Measurements from ENCODE around the gene AFF3. TPM values are rescaled to one million over a fixed set of nuclear protein-coding genes. Genes with fewer than 3 reads are reported as not detected.

AFF3 gene
- total and polyA plus RNA-seq, 10 of the 15 experiments (the other 5 are each of a cell fraction or from before 2014, with no cell fraction given), result 0.26 to 5.5 (median 3.0) TPM

- Histone ChIP-seq H2AFZ (ENCODE audit: control insufficient read depth, low read depth, low read length) (no peak overlapping the region), H3K4me3 (no peak overlapping the region), H3K4me1 (ENCODE audit: control insufficient read depth, insufficient read depth, low read length) (no peaks in the 10 kb centered on the region; the same call in 1 of the 2 replicates), H3K9ac (ENCODE audit: control insufficient read depth, insufficient read depth, low read length) (no peak overlapping the region), H3K27ac (ENCODE audit: control insufficient read depth, insufficient read depth) (no peak overlapping the region), H3K27me3 (replicated peaks in 1 of 2; ENCODE audit: control insufficient read depth in 2 of 2, insufficient read depth in 2 of 2, low read length in 1 of 2) (no peaks in the 10 kb centered on the region), H3K79me2 (ENCODE audit: control insufficient read depth, insufficient read depth, low read length) (no peaks in the 10 kb centered on the region), H3K4me2 (ENCODE audit: control insufficient read depth, insufficient read depth) (no peak overlapping the region), H3K9me3 (replicated peaks; ENCODE audit: control insufficient read depth, insufficient read depth, low read length) (no peaks in the 10 kb centered on the region), H3K36me3 (ENCODE audit: control insufficient read depth in 2 of 2, insufficient read depth in 2 of 2, low read length in 1 of 2) (no peaks in the 10 kb centered on the region), H4K20me1 (ENCODE audit: control insufficient read depth, insufficient read depth) (no peaks in the 10 kb centered on the region)
- in situ Hi-C loops (cut with MboI) (no loop called here), intact Hi-C loops (cut with micrococcal nuclease; ENCODE audit: unreplicated experiment) (no loop called here)
- SMC1A ChIA-PET (ENCODE audit: uncharacterized antibody, unreplicated experiment), result no interaction called here
- RAD21 ChIA-PET (ENCODE audit: unreplicated experiment), result no interaction called here
- no peak for DNase-seq (ENCODE audit: low read depth, low spot score)
- 33% methylated on average over 3 of the region's 3 CpGs for WGBS (ENCODE audit: insufficient coverage, insufficient replicate concordance, low lambda C conversion rate, missing lambda C conversion rate)
- POLR2A ChIA-PET, result no interaction called here
- CTCF ChIA-PET, result interaction anchor here (1.0 kb wide), 1 partner anchor 23 kb away, joined by 3 read pairs; no protein-coding TSS in a partner anchor
- BruUV-seq (replicated peaks), result no TSS peak
- TF ChIP-seq NR2C2 (IDR thresholded peaks at IDR 0.05; ENCODE audit: borderline replicate concordance, control insufficient read depth, insufficient read length, low read depth) (no peak), POLR2AphosphoS2 (IDR thresholded peaks at IDR 0.05; ENCODE audit: low read depth, low read length) (no peak), NRF1 (conservative IDR thresholded peaks at IDR 0.05; ENCODE audit: low read depth, low read length) (no peak), NFYB (IDR thresholded peaks at IDR 0.05; ENCODE audit: insufficient read depth, low read depth, low read length) (no peak), ZZZ3 (IDR thresholded peaks at IDR 0.05; ENCODE audit: control insufficient read depth, insufficient read length, low read depth) (no peak), FOXK2 (IDR thresholded peaks at IDR 0.05) (no peak), ZNF622 (IDR thresholded peaks at IDR 0.05) (no peak), SRF (IDR thresholded peaks at IDR 0.05; ENCODE audit: low read depth in 2 of 2, low read length in 2 of 2) (no peak), YBX1 (IDR thresholded peaks at IDR 0.05) (no peak), RELA (IDR thresholded peaks at IDR 0.05; ENCODE audit: borderline replicate concordance, partially characterized antibody) (no peak), HDGF (IDR thresholded peaks at IDR 0.05) (no peak), ATF2 (IDR thresholded peaks at IDR 0.05; ENCODE audit: low read length) (no peak), SMARCA5 (IDR thresholded peaks at IDR 0.05) (no peak), HDAC2 (IDR thresholded peaks at IDR 0.05) (no peak), HCFC1 (IDR thresholded peaks at IDR 0.05; ENCODE audit: low read length) (no peak), USF2 (IDR thresholded peaks at IDR 0.05; ENCODE audit: borderline replicate concordance, low read depth, low read length) (no peak), ZNF687 (IDR thresholded peaks at IDR 0.05) (no peak)
- ATAC-seq, result no peak
- FAIRE-seq, result no peak
Observed at GRCh38 chr2:100066246-100066645, 76.1 kb downstream of the AFF3 start.

Measured in GM12878 (cell line).